Body of pancreas (tissue), 4 donors: Measurements from ENCODE around the gene ADGRB3. TPM values are rescaled to one million over a fixed set of nuclear protein-coding genes. Genes with fewer than 3 reads are reported as not detected.

ENCODE experiments used
- ATAC-seq: fragments of 150-250 bp; one replicate; pipeline ENCODE4 v1.9.1; 2016
- DNase-seq, 4 donors: peaks; one replicate each; pipeline ENCODE4 v3.0.0-alpha.2; 2019
- H3K27ac ChIP-seq, 4 donors: fragments of 200-600 bp; sonication (generic); 1 replicate in 3 of 4; 2 replicates in 1 of 4; pipeline versions ENCODE4 v1.5.1 to v1.6.1; 2016 to 2019; ENCODE audit warnings: mild to moderate bottlenecking in 1 of 4, mixed read lengths in 1 of 4, moderate library complexity in 1 of 4
- H3K27me3 ChIP-seq, 2 donors: fragments of 200-600 bp; sonication (generic); one replicate each; pipeline ENCODE4 v1.6.0; 2016; ENCODE audit warnings: mild to moderate bottlenecking in 1 of 2
- H3K36me3 ChIP-seq, 2 donors: fragments of 200-600 bp; sonication (generic); replicated peaks in 1 of 2; 2 replicates each; pipeline ENCODE4 v1.5.1; 2016; ENCODE audit warnings: low read depth in 2 of 2; ENCODE audit not compliant: insufficient read depth in 1 of 2
- H3K4me1 ChIP-seq: fragments of 200-600 bp; sonication (generic); one replicate; pipeline ENCODE4 v1.6.0; 2016
- H3K4me3 ChIP-seq, 2 donors: fragments of 200-600 bp; sonication (generic); 1 replicate in 1 of 2; 2 replicates in 1 of 2; pipeline ENCODE4 v1.5.1; 2016 to 2019
- H3K9me3 ChIP-seq, 3 donors: fragments of 200-600 bp; sonication (generic); 1 replicate in 2 of 3; 2 replicates in 1 of 3; pipeline ENCODE4 v1.5.1; 2016
- POLR2A ChIP-seq, 3 donors: fragments of 450-650 bp; IDR thresholded peaks; one replicate each; pipeline ENCODE4 v1.6.1; 2016; ENCODE audit warnings: antibody characterized with exemption in 3 of 3, mild to moderate bottlenecking in 2 of 3
- WGBS, 2 donors: methylation state at CpG; one replicate each; pipeline ENCODE4 v1.1.5; 2017; 5-methylcytosine and 5-hydroxymethylcytosine counted together
- intact Hi-C: fragments of 100-400 bp; cut with DNase I; formaldehyde crosslinking; loops from one replicate; pipeline ENCODE4 v1.15.1; 2023
- total RNA-seq, 2 donors: library from RNA; depleted of rRNA; stranded (reverse); fragments of >200 nt; gene quantifications; one replicate each; pipeline ENCODE4 v1.1.0, GENCODE V29; 2016
- TF ChIP-seq, protein P1 (sequence below), 7 experiments: fragments of 450-650 bp in 4 of 7; fragments of 200-600 bp in 3 of 7; sonication (generic) in 3 of 7; IDR thresholded peaks; one replicate each; pipeline ENCODE4 v1.5.1; 2016 to 2019; ENCODE audit warnings: antibody characterized with exemption in 7 of 7

ADGRB3 gene
- total RNA-seq, 2 donors from 2014 or later, result under 0.01 to 1.3 TPM

DNA sequence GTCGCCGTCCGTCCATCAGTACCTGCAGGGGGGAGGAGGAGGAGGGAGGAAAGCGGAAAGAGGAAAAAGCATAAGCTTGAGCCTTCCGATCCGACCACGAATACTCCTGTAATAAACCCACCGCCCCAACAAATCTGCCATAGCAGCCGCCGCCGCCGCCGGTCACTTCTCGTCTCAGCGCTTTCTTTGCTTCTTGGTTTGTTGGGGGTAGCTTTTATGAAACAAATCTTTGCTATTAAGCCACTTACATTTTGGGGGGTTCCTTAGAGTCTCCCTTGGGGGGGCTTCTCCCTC is 277 bp downstream of the ADGRB3 start:
- TF ChIP-seq, protein P1, sequence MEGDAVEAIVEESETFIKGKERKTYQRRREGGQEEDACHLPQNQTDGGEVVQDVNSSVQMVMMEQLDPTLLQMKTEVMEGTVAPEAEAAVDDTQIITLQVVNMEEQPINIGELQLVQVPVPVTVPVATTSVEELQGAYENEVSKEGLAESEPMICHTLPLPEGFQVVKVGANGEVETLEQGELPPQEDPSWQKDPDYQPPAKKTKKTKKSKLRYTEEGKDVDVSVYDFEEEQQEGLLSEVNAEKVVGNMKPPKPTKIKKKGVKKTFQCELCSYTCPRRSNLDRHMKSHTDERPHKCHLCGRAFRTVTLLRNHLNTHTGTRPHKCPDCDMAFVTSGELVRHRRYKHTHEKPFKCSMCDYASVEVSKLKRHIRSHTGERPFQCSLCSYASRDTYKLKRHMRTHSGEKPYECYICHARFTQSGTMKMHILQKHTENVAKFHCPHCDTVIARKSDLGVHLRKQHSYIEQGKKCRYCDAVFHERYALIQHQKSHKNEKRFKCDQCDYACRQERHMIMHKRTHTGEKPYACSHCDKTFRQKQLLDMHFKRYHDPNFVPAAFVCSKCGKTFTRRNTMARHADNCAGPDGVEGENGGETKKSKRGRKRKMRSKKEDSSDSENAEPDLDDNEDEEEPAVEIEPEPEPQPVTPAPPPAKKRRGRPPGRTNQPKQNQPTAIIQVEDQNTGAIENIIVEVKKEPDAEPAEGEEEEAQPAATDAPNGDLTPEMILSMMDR (IDR thresholded peaks at IDR 0.05), result no peak
- TF ChIP-seq POLR2A (IDR thresholded peaks at IDR 0.05), result no peak
- 1 to 4% methylated on average over 15 of the region's 15 CpGs for WGBS, 2 donors
- H3K27ac ChIP-seq, result no peak overlapping the region
- peaks cover 0 to 27% of the 10 kb centered on the region in 2 donors for H3K27me3 ChIP-seq
- ATAC-seq (no peak), DNase-seq (no peak)
- peaks cover 20% of the 10 kb centered on the region for H3K4me1 ChIP-seq
- intact Hi-C loops, result no loop called here
- H3K9me3 ChIP-seq, result no peaks in the 10 kb centered on the region
- H3K36me3 ChIP-seq, result no peaks in the 10 kb centered on the region
- peak overlapping the region in 1 of 2 donors; percentile 34 for H3K4me3 ChIP-seq

DNA sequence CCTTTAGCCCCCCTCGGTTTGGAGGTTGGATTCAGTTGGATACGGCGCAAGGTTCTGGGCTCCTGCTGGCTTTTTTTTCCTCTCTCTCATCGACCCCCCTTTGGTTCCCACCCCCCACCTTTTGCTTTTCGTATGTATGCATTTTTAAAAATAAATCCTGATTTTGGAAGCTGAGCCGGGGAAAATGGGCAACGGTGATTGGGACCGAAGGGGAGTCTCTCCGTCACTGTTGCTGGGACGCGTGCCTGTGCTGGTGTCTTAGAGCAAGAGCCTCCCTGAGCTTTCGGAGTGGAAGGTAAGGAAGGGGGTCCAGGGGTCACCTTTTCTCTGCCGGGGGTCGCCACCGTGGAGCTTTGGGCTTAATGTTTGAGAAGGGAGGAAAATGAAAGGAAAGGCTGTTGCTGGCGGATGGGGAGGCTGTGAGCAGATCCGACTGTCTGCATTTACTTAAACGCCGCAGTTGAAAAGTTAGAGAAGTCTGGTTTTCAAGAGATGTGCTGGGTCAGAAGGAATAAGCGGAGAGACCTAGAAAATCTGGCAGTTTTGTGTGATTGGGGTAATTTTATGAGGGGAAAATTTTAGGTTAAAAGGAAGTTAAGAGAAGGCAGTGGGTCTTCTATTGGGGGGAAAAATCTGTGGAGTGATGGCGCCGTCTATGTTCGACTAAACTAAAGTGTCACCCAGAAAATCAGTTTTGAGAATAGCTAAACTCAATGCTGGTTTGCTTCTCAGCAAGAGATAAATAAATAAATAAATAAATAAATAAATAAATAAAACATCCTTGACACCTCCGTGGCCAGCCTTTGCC is 828 bp downstream of the ADGRB3 start:
- TF ChIP-seq, protein P1 (IDR thresholded peaks at IDR 0.05), result no peak
- no peak for TF ChIP-seq POLR2A (IDR thresholded peaks at IDR 0.05)
- H3K4me1 ChIP-seq, result peaks cover 20% of the 10 kb centered on the region
- no peak for ATAC-seq
- 2 to 4% methylated on average over 24 of the region's 24 CpGs for WGBS, 2 donors
- H3K27me3 ChIP-seq, result peaks cover 0 to 27% of the 10 kb centered on the region in 2 donors
- no peaks in the 10 kb centered on the region for H3K36me3 ChIP-seq
- H3K27ac ChIP-seq, result no peak overlapping the region
- H3K9me3 ChIP-seq, result no peaks in the 10 kb centered on the region
- peak in 2 of 4 donors; percentile 15 to 16 for DNase-seq
- intact Hi-C loops, result no loop called here
- peak overlapping the region in 1 of 2 donors; percentile 34 for H3K4me3 ChIP-seq

DNA sequence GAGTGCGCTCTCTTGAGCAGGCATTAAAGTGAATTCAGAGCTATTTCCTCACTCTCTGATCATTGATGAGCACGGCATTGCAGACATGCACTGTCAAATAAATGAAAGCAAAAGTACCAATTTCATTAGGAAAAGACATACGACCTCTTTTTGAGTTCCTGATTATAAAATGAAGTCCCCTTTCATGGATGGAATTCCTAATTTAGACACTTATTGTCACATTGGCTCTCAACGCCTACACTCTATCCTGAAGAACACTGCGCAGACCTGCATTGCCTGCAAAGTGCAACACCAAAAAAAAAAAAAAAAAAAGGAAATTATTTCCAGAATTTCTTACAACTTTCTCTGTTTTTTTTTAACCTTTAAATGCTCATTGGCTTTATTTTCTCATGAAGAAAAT is 1.6 kb downstream of the ADGRB3 start:
- Histone ChIP-seq H3K9me3 (no peaks in the 10 kb centered on the region), H3K4me1 (peaks cover 20% of the 10 kb centered on the region), H3K27me3 (peaks cover 0 to 27% of the 10 kb centered on the region in 2 donors), H3K36me3 (no peaks in the 10 kb centered on the region), H3K4me3 (no peak overlapping the region), H3K27ac (no peak overlapping the region)
- ATAC-seq (no peak), DNase-seq (no peak)
- intact Hi-C loops, result no loop called here
- WGBS, 2 donors, result 35 to 44% methylated on average over 5 of the region's 5 CpGs
- TF ChIP-seq POLR2A (IDR thresholded peaks at IDR 0.05), result no peak
- TF ChIP-seq, protein P1 (IDR thresholded peaks at IDR 0.05), result no peak

DNA sequence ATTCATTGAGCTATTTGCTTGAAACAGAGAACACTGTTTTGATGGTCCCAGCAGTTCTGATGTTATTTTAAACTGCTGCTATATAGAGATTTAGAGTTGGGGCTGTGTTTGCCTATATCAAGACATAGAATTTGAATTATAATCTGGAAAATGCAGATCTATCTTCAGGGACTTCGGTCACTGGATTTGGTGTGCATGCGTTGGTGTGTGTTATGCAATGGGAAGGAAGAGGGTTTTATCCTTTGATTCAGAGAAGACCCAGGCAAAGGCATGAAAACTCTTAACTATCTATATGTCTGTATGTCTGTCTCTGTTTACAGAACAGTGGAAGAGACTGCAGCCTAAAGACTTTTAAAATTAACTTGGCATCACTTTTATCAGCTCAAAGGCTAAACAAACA is 2.0 kb downstream of the ADGRB3 start:
- TF ChIP-seq POLR2A (IDR thresholded peaks at IDR 0.05), result no peak
- TF ChIP-seq, protein P1 (IDR thresholded peaks at IDR 0.05), result no peak
- no peak for ATAC-seq
- WGBS, 2 donors, result 36 to 55% methylated on average over 2 of the region's 2 CpGs

DNA sequence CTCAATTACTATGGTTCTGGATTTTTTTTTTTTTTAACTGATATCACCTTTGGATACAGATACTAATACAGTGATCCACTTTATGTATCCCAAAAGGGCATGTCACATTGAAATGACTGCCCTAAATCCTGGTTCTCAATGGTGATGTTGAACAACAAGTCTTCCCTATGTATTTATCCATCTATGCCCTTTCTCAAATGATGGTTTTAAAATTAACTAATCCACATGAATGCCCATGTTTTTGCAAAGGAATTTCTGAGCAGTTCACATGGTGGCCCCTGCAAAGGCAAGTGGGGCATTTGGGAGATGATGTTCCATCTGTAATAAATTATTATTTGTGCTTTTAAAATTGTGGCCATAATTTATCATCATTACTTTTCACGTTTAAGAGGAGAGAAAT is 2.7 kb downstream of the ADGRB3 start:
- Histone ChIP-seq H3K36me3 (no peaks in the 10 kb centered on the region), H3K4me1 (peaks cover 20% of the 10 kb centered on the region), H3K27ac (no peak overlapping the region), H3K9me3 (no peaks in the 10 kb centered on the region), H3K4me3 (no peak overlapping the region), H3K27me3 (peaks cover 0 to 27% of the 10 kb centered on the region in 2 donors)
- TF ChIP-seq POLR2A (IDR thresholded peaks at IDR 0.05), result no peak
- TF ChIP-seq, protein P1 (IDR thresholded peaks at IDR 0.05), result no peak
- WGBS, 2 donors, result 0% methylated on average over 1 of the region's 1 CpG
- ATAC-seq (no peak), DNase-seq (no peak)
- intact Hi-C loops, result no loop called here

More for the DNA sequence above, 2.0 kb downstream of the ADGRB3 start:
- Histone ChIP-seq H3K27me3 (peaks cover 0 to 27% of the 10 kb centered on the region in 2 donors), H3K4me1 (peaks cover 20% of the 10 kb centered on the region), H3K9me3 (no peaks in the 10 kb centered on the region), H3K4me3 (no peak overlapping the region), H3K27ac (no peak overlapping the region), H3K36me3 (no peaks in the 10 kb centered on the region)
- no peak for DNase-seq
- intact Hi-C loops, result no loop called here
